K562 (cell line): ENCODE measurements around the gene VSX2. TPM values are rescaled to one million over a fixed set of nuclear protein-coding genes. Genes with fewer than 3 reads are reported as not detected.

Experiments
- ATAC-seq: fragments of 200-7000 bp; cut with Tn5 transposase; 3 replicates; pipeline ENCODE4 v1.9.1; 2020; ENCODE audit warnings: moderate library complexity
- BruUV-seq: library from RNA; stranded (reverse); fragments of 400-500 nt; replicated peaks from 2 replicates; lab custom pipeline; 2021; lab: Mats Ljungman, UMichigan
- CTCF ChIA-PET: fragments of 300-600 bp; formaldehyde crosslinking; extraction: SDS; loops from one replicate; lab custom pipeline; 2021; ENCODE audit warnings: low intra/inter-chr PET ratio; lab: Yijun Ruan, JAX
- POLR2A ChIA-PET: fragments of 300-600, 350-650 bp; sonication (Branson Sonifier 250); formaldehyde crosslinking; extraction: SDS; loops from one replicate; lab custom pipeline; 2021; ENCODE audit warnings: antibody characterized with exemption, inconsistent platforms; lab: Yijun Ruan, JAX
- DNase-seq, 4 experiments: peaks; one replicate each; pipeline versions ENCODE4 v3.0.0 to v3.0.0-alpha.2; 2011 to 2018; ENCODE audit warnings: low spot score in 3 of 4, mixed read lengths in 3 of 4; ENCODE audit errors: extremely low read depth in 1 of 4
- FAIRE-seq: peaks from 2 replicates; lab custom pipeline; 2011; peaks lifted over from hg19 to GRCh38; lab: Jason Lieb, UNC
- H2AFZ ChIP-seq: 2 replicates; pipeline ENCODE4 v1.6.0; 2011; ENCODE audit warnings: low read depth, low read length, control low read depth, inconsistent platforms
- H3K27ac ChIP-seq: fragments of 200-600 bp; 3 replicates; pipeline ENCODE4 v1.8.0; 2011; ENCODE audit warnings: low read depth, mild to moderate bottlenecking, control low read depth, inconsistent platforms, low read length, moderate library complexity, mixed read lengths; ENCODE audit errors: extremely low read depth
- H3K27me3 ChIP-seq, 2 experiments: fragments of 300-600 bp in 1 of 2; 2 replicates in 1 of 2; 3 replicates in 1 of 2; pipeline versions ENCODE4 v1.6.0 to v1.8.0; 2011; ENCODE audit warnings: inconsistent platforms in 2 of 2, low read length in 2 of 2, mild to moderate bottlenecking in 1 of 2, mixed read lengths in 1 of 2, moderate library complexity in 1 of 2; ENCODE audit not compliant: control insufficient read depth in 2 of 2, insufficient read depth in 2 of 2
- H3K36me3 ChIP-seq: fragments of 300-600 bp; 3 replicates; pipeline ENCODE4 v1.8.0; 2011; ENCODE audit warnings: mild to moderate bottlenecking, low read length, inconsistent platforms; ENCODE audit not compliant: control insufficient read depth, insufficient read depth
- H3K4me1 ChIP-seq, 2 experiments: fragments of 200-600 bp in 1 of 2; replicated peaks in 1 of 2; 2 replicates in 1 of 2; 3 replicates in 1 of 2; pipeline versions ENCODE4 v1.5.1 to v1.8.0; 2011; ENCODE audit warnings: inconsistent platforms in 2 of 2, low read length in 2 of 2, mild to moderate bottlenecking in 1 of 2, mixed read lengths in 1 of 2, moderate library complexity in 1 of 2; ENCODE audit not compliant: control insufficient read depth in 2 of 2, insufficient read depth in 2 of 2
- H3K4me2 ChIP-seq: 2 replicates; pipeline ENCODE4 v1.6.1; 2011; ENCODE audit warnings: low read length, control low read depth, inconsistent platforms, mixed read lengths; ENCODE audit not compliant: insufficient read depth
- H3K4me3 ChIP-seq: fragments of 200-600 bp; sonication (generic), shearing (Covaris generic); 2 replicates; pipeline ENCODE4 v1.5.1; 2016; ENCODE audit warnings: control low read depth, inconsistent platforms
- H3K79me2 ChIP-seq: fragments of 200-600 bp; 3 replicates; pipeline ENCODE4 v1.8.0; 2011; ENCODE audit warnings: low read length, inconsistent platforms; ENCODE audit not compliant: control insufficient read depth, insufficient read depth
- H3K9ac ChIP-seq, 2 experiments: 2 replicates each; pipeline versions ENCODE4 v1.6.0 to v1.6.1; 2011; ENCODE audit warnings: low read depth in 2 of 2, low read length in 2 of 2, control low read depth in 1 of 2, inconsistent platforms in 1 of 2, mild to moderate bottlenecking in 1 of 2, mixed read lengths in 1 of 2; ENCODE audit not compliant: insufficient read depth in 1 of 2
- H3K9me1 ChIP-seq: one replicate; pipeline ENCODE4 v1.6.0; 2011; ENCODE audit warnings: inconsistent platforms, mild to moderate bottlenecking, low read length, moderate library complexity; ENCODE audit not compliant: control insufficient read depth, insufficient read depth
- H3K9me3 ChIP-seq: replicated peaks from 2 replicates; pipeline ENCODE4 v1.5.1; 2011; ENCODE audit warnings: low read depth, low read length, inconsistent platforms; ENCODE audit not compliant: control insufficient read depth, insufficient read depth
- H4K20me1 ChIP-seq: replicated peaks from 2 replicates; pipeline ENCODE4 v1.6.1; 2011; ENCODE audit warnings: low read length, inconsistent platforms, mixed read lengths; ENCODE audit not compliant: control insufficient read depth, insufficient read depth
- CREB1 ChIP-seq, 2 experiments: sonication (generic) in 1 of 2; formaldehyde crosslinking in 1 of 2; IDR thresholded peaks; 2 replicates each; pipeline versions ENCODE4 v1.6.1 to v1.8.0; 2012 to 2022; ENCODE audit warnings: inconsistent platforms in 1 of 2, mild to moderate bottlenecking in 1 of 2, missing genetic modification reagents in 1 of 2, moderate library complexity in 1 of 2
- DEAF1 ChIP-seq: fragments of 450-650 bp; formaldehyde crosslinking; IDR thresholded peaks from 2 replicates; pipeline ENCODE4 v1.4.0; 2020; ENCODE audit warnings: mild to moderate bottlenecking, moderate library complexity
- ETV1 ChIP-seq: fragments of 450-650 bp; conservative IDR thresholded peaks from 2 replicates; pipeline ENCODE4 v1.6.1; 2016; ENCODE audit warnings: missing genetic modification characterization, control low read depth, low read depth, missing compliant biosample characterization
- GTF2E2 ChIP-seq: fragments of 200-800 bp; sonication (Bioruptor generic); IDR thresholded peaks from 2 replicates; pipeline ENCODE4 v1.6.1; 2016; ENCODE audit warnings: missing genetic modification characterization, missing compliant biosample characterization
- KLF13 ChIP-seq: fragments of 450-650 bp; IDR thresholded peaks from 2 replicates; pipeline ENCODE4 v1.6.1; 2016; ENCODE audit warnings: missing genetic modification characterization, low read depth, mild to moderate bottlenecking, missing compliant biosample characterization, moderate library complexity, borderline replicate concordance
- NR3C1 ChIP-seq: sonication (generic); formaldehyde crosslinking; IDR thresholded peaks from 2 replicates; pipeline ENCODE4 v1.8.1; 2022; ENCODE audit warnings: missing genetic modification reagents
- PTTG1 ChIP-seq: fragments of 450-650 bp; IDR thresholded peaks from 2 replicates; pipeline ENCODE4 v1.6.1; 2016; ENCODE audit warnings: low read depth, mild to moderate bottlenecking, missing genetic modification characterization, missing compliant biosample characterization
- SPI1 ChIP-seq: IDR thresholded peaks from 2 replicates; pipeline ENCODE4 v1.6.1; 2011; ENCODE audit warnings: low read depth, low read length, control low read depth, borderline replicate concordance
- TCF7L2 ChIP-seq: fragments of 150-350 bp; IDR thresholded peaks from 2 replicates; pipeline ENCODE4 v1.6.1; 2016; ENCODE audit warnings: low read depth, mild to moderate bottlenecking, low read length, moderate library complexity
- TGIF2 ChIP-seq: sonication (generic); formaldehyde crosslinking; IDR thresholded peaks from 2 replicates; pipeline ENCODE4 v1.8.1; 2022; ENCODE audit warnings: mild to moderate bottlenecking, missing genetic modification reagents, moderate library complexity
- ZNF134 ChIP-seq: fragments of 250-450 bp; sonication (Bioruptor Pico); conservative IDR thresholded peaks from 2 replicates; pipeline ENCODE4 v1.4.0; 2020
- ZNF586 ChIP-seq: fragments of 450-650 bp; formaldehyde crosslinking; conservative IDR thresholded peaks from 2 replicates; pipeline ENCODE4 v1.4.0; 2020; ENCODE audit warnings: mild to moderate bottlenecking, moderate library complexity
- ZNF699 ChIP-seq: fragments of 250-450 bp; sonication (Bioruptor Pico); IDR thresholded peaks from 2 replicates; pipeline ENCODE4 v1.8.0; 2021; ENCODE audit warnings: mild to moderate bottlenecking, moderate library complexity; ENCODE audit not compliant: insufficient replicate concordance
- WGBS: fragments of 100-300 bp; shearing (Covaris generic); methylation state at CpG from one replicate; pipeline ENCODE4 v1.1.6; 2016; ENCODE audit warnings: low coverage, mixed read lengths; ENCODE audit not compliant: insufficient coverage; ENCODE audit errors: missing lambda C conversion rate; 5-methylcytosine and 5-hydroxymethylcytosine counted together
- in situ Hi-C: fragments of 300-500 bp; cut with MboI; formaldehyde crosslinking; loops from 4 replicates; pipeline ENCODE4 v1.15.0; 2018; ENCODE audit warnings: inconsistent platforms, mixed read lengths
- intact Hi-C: fragments of 100-400 bp; cut with micrococcal nuclease; formaldehyde crosslinking; loops from 2 replicates; pipeline ENCODE4 v1.14.2; 2022
- polyA plus RNA-seq, 8 experiments: library from polyadenylated mRNA; depleted of rRNA in 4 of 8; stranded (reverse) in 5 of 8; unstranded in 3 of 8; fragments of >200 nt; fragmentation: Nextera tagmentation in 2 of 8; fragmentation: Illumina TruSeq in 1 of 8; extraction: Ambion mirVana in 2 of 8; extraction: Trizol in 1 of 8; gene quantifications; 2 replicates each; pipeline versions ENCODE4 v1.2.1 to v1.2.3, GENCODE V29; 2011 to 2014; ENCODE audit warnings: inconsistent platforms in 1 of 8, missing spikeins in 1 of 8
- total RNA-seq, 7 experiments: library from RNA; depleted of rRNA in 6 of 7; stranded (reverse); fragments of >200 nt in 6 of 7; fragmentation: Illumina TruSeq in 2 of 7; extraction: Trizol in 2 of 7; gene quantifications; 2 replicates each; pipeline versions ENCODE4 v1.2.1 to v1.2.3, GENCODE V29; 2011 to 2021; ENCODE audit warnings: low replicate concordance in 1 of 7
- TF ChIP-seq, protein P1 (sequence below): fragments of 450-650 bp; IDR thresholded peaks from 2 replicates; pipeline ENCODE4 v1.6.1; 2017; ENCODE audit warnings: mild to moderate bottlenecking, moderate library complexity
- TF ChIP-seq, protein P2 (sequence below): fragments of 450-650 bp; IDR thresholded peaks from 2 replicates; pipeline ENCODE4 v1.6.1; 2016; ENCODE audit warnings: missing biosample characterization, missing genetic modification characterization

VSX2 gene
- total and polyA plus RNA-seq, 9 of the 15 experiments (the other 6 are each of a cell fraction or from before 2014, with no cell fraction given) = 0.04 TPM; not detected in 8

GRCh38 chr14:74296037-74296467 is 56.8 kb downstream of the VSX2 start:
- H3K9ac ChIP-seq = no peak overlapping the region
- no peaks in the 10 kb centered on the region for H3K9me1 ChIP-seq
- peaks cover 31% of the 10 kb centered on the region; the same call in 2 of the 3 replicates for H3K36me3 ChIP-seq
- FAIRE-seq (no peak), ATAC-seq (no peak), DNase-seq (no peak)
- TF ChIP-seq SPI1 = no peak
- TF ChIP-seq NR3C1 (CRISPR knock-in tag) = no peak
- TF ChIP-seq KLF13 (tag) = no peak
- TF ChIP-seq, protein P1, sequence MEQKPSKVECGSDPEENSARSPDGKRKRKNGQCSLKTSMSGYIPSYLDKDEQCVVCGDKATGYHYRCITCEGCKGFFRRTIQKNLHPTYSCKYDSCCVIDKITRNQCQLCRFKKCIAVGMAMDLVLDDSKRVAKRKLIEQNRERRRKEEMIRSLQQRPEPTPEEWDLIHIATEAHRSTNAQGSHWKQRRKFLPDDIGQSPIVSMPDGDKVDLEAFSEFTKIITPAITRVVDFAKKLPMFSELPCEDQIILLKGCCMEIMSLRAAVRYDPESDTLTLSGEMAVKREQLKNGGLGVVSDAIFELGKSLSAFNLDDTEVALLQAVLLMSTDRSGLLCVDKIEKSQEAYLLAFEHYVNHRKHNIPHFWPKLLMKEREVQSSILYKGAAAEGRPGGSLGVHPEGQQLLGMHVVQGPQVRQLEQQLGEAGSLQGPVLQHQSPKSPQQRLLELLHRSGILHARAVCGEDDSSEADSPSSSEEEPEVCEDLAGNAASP = no peak
- no peak for TF ChIP-seq PTTG1 (tag)
- TF ChIP-seq DEAF1 = no peak
- no peak for TF ChIP-seq TGIF2 (CRISPR knock-in tag)
- TF ChIP-seq ZNF586 (CRISPR knock-in tag) = no peak
- no peak for TF ChIP-seq GTF2E2
- no peak for TF ChIP-seq ZNF699 (CRISPR knock-in tag)
- TF ChIP-seq, protein P2, sequence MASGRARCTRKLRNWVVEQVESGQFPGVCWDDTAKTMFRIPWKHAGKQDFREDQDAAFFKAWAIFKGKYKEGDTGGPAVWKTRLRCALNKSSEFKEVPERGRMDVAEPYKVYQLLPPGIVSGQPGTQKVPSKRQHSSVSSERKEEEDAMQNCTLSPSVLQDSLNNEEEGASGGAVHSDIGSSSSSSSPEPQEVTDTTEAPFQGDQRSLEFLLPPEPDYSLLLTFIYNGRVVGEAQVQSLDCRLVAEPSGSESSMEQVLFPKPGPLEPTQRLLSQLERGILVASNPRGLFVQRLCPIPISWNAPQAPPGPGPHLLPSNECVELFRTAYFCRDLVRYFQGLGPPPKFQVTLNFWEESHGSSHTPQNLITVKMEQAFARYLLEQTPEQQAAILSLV (tag) = no peak
- TF ChIP-seq ZNF134 (CRISPR knock-in tag) = no peak
- no peak for TF ChIP-seq ETV1 (tag)
- TF ChIP-seq TCF7L2 = no peak
- no peak for TF ChIP-seq CREB1 (IDR thresholded peaks at IDR 0.05)
- no peak for TF ChIP-seq CREB1 (CRISPR knock-in tag; IDR thresholded peaks at IDR 0.05)
- H3K27me3 ChIP-seq = no peaks in the 10 kb centered on the region
- H3K9me3 ChIP-seq = no peaks in the 10 kb centered on the region
- peaks cover 5% of the 10 kb centered on the region; the same call in 1 of the 2 replicates for H4K20me1 ChIP-seq
- WGBS = 96% methylated on average over 5 of the region's 9 CpGs
- intact Hi-C loops = no loop called here
- in situ Hi-C loops = no loop called here
- H3K79me2 ChIP-seq = peaks cover 3% of the 10 kb centered on the region; the same call in 2 of the 3 replicates
- no peak overlapping the region for H3K4me3 ChIP-seq
- H3K27ac ChIP-seq = no peak overlapping the region
- no peak overlapping the region for H2AFZ ChIP-seq
- H3K4me2 ChIP-seq = no peak overlapping the region
- H3K4me1 ChIP-seq = peaks cover 0 to 6% of the 10 kb centered on the region in 2 experiments; a peak in 2 of 5 replicates
- no TSS peak for BruUV-seq
- ChIA-PET POLR2A (interaction anchor here (1.2 kb wide), 1 partner anchor 346 kb away, joined by 3 read pairs; the partner anchor contains the start of genes COQ6 and FAM161B), CTCF (no interaction called here)
